GM10266 (cell line): ENCODE data around the gene LSM12.

Source experiments
- DNase-seq: peaks from one replicate; pipeline ENCODE4 v3.0.0; 2012; ENCODE audit errors: extremely low spot score
- CTCF ChIP-seq: IDR thresholded peaks from 2 replicates; pipeline ENCODE4 v1.5.1; 2012; ENCODE audit warnings: mild to moderate bottlenecking, low read depth; ENCODE audit not compliant: control insufficient read depth, insufficient read depth; ENCODE audit errors: missing control alignments

The LSM12 gene

GRCh38 chr17:44014437-44015172, 51.9 kb downstream of the LSM12 start, which contains the start of gene TMEM101:
TSS of gene TMEM101 (minus strand) at chr17:44014963. CDS start at chr17:44014952, 11 bp downstream.
- DNase-seq, result peak; percentile 93
- no peak for TF ChIP-seq CTCF

GRCh38 chr17:44014133-44014436, 52.4 kb downstream of the LSM12 start:
- no peak for TF ChIP-seq CTCF
- no peak for DNase-seq

DNA sequence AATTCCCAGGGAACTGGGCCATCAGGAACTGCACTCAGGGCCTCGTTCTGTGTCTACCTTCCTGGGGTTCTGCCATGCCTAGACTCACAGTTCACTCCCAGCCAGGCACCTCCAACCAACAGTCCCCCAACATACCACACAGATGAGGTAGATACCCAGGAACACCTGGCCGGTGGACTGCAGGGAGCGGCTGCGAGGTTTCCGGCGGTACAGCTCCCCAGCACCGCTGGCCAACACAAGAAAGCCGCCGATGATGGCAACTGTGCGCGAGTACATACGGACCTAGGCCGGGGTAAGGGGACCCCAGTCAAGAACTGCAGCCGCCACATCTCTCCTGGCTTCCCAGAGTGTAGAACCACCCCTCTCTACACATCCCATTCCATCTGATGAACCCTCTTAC, 53.6 kb downstream of the LSM12 start:
- DNase-seq, result no peak
- TF ChIP-seq CTCF, result no peak

DNA sequence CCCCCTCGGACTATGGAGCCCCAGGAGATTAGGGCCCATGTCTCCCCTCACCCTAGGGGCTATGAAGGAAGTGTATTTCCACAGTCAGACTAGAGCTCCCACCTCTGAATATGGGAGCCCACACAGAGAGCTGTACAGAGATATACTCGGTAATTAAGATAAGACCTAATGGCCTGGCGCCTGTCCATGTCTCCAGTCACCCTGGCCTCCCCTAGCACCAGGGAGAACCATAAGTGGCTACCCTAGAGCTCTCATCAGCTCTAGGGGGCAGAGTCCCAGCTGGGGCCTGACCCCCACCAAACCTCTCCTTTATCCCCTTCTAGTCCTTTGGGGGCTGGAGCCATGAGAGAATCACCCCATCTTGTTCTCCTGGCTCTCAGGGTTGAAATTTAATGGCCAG, 54.1 kb downstream of the LSM12 start:
- TF ChIP-seq CTCF, result no peak
- DNase-seq, result no peak

GRCh38 chr17:44011876-44012275, 54.6 kb downstream of the LSM12 start:
- no peak for TF ChIP-seq CTCF
- DNase-seq, result no peak

DNA sequence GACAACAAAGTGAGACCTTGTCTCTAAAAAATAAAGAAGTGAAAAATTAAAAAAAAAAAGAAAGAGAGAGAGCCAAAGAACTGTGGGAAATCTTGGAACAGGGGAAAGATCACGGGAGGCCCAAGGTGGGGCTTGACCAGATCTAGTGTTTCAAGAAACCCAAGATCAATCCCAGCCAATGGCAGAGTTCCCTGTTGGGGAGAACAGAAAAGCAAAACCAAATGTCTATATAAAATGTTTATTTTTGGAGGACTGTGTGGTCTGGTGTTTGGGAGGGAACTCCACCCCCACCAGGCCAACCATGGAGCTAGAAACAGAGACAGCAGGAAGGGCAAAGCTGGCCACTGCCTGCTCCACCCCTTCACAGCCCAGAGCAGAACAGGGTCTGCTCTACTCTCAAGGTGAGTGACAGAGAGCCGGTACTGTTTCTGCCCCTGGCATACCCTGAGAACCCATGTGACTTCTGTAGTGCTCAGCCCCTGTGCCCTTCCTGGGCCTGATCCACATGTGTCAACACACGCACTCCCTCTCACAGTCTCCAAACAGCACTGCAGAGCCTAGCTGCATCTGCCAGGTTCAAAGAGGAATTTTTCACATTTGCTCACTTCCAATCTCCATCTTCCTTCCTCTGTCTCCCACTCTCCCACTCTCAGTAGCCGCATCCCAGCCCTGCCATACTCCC, 55.4 kb downstream of the LSM12 start:
- no peak for DNase-seq
- TF ChIP-seq CTCF, result no peak
